Posterior cingulate gyrus (tissue), 11 donors: ENCODE measurements around the gene ADSS1.
A peak's percentile ranks its signal among the peaks of the same experiment; 100 is the strongest.

ENCODE experiments used
- DNase-seq, 10 donors: peaks; one replicate each; pipeline versions ENCODE4 v3.0.0 to v3.0.0-alpha.2; 2020 to 2021; ENCODE audit warnings: mixed read lengths in 3 of 10
- intact Hi-C: fragments of 100-400 bp; cut with DNase I; formaldehyde crosslinking; loops from one replicate; pipeline ENCODE4 v1.15.1; 2023

The ADSS1 gene

DNA sequence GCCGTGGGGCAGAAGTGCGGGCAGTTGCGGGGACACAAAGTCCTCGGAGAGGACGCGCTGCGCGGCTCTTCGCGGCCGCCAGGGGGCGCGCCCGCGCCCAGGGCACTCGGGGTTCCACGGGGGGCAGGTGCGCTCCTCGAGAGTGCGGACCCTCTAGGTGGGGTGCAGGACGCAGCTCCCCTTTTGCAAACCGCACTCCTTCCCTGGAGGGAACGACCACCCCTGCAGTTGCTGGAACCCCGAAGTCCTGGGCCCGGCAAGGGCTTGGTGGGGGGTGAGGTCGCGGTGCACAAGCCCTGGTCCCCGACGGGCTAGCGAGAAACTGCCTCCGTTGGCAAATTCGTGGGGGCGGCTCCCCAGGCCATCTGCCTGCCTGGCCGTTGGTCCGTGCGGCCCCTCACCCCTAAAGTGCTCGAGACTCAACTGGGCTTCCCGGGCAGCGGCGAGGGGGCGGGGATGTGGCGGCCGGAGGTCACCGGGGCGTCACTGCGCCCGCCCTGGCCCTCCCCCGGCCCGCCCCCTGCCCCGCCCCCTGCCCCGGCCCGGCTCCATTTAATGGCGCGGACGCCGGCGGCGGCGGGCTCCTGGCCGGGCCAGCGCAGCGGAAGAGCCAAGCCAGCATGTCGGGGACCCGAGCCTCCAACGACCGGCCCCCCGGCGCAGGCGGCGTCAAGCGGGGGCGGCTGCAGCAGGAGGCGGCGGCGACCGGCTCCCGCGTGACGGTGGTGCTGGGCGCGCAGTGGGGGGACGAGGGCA lies at the start of gene ADSS1:
ADSS1 (plus strand) TSS at position 579 of the 756 bp plus-strand sequence; CDS start at position 621, 42 bp downstream.
- intact Hi-C loops: no loop called here
- peak in 6 of 10 donors; percentile 33 to 94 (median 48) for DNase-seq

DNA sequence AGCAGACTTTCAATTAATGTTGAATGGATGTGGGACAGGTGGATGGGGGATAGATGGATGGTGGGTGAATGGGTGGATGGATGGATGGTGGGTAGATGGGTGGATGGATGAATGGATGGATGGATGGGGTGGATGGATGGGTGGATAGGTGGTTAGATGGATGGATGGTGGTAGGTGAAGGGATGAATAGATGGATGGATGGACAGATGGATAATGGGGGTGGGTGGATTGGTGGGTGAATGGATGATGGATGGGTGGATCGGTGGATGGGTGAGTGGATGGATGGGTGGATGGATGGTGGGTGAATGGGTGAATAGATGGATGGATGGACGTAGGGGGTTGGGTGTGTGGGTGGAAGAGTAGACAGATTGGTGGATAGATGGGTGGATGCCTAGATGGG lies 48.6 kb upstream of the ADSS1 start:
- no peak for DNase-seq
- intact Hi-C loops: no loop called here

DNA sequence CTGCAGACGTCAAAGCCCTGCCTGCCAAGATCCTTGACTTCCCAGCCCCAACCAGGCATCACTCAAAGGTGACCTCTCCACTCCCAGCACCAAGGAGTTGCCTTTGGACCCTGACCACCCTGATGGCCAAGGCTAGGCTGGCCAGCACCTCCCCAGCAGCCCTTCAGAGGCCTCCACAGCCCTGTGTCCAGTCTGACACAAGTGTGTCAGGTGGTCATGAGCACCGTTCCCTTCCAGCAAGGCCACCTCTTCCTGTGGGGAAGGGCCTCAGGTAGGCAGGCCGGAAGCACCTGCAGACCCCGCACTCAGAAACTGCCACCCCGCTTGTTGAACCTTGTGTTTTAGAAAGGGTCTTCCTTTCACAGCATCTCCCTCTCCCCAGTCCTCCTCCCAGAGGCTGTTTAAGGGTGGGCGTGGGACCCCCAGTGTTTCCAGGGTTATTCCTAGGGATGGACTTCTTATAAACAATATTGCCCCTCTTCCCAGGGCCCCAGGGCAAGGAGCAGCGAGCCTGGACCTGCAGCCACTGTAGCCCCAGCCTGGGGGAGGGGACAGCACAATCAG lies 47.8 kb upstream of the ADSS1 start:
- intact Hi-C loops: no loop called here

DNA sequence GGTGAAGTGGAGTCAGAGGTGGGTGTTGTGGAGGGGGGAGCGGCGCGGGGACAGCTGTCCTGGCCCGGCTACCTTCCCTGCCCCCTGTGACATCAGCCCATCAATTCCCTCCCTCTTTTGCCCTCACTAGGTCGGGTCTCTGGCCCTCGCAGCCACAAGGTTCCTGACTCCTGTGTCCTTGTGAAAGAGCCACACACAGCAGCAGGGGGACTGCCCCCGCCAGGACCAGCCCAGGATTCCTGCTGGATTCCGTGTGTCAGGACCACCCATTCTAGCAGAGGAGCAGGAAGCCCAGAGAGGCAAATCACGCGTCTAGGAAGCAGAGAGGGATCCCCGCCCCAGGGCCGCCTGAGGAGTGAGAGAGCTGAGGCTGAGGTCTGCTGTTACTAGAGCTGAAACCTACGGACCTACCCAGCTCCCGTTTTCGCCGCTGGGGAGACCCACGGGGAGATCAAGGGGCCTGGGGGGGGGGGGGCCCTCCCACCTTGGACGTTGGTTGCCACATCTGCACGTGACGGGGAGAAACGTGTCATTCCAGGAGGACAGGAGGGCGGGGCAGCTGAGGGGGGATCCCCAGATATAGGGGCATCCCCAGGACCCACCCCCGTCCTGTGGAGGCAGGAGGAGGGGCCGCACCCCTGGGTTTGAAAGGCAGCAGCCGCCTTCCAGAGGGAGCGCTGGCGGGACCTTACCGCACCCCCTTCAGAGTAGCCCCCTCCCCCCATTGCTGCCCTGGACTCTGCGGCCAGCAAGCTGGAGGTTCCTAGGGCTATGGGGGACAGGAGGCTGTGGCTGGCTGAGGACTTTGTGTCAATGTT lies 47.1 kb upstream of the ADSS1 start:
- intact Hi-C loops: no loop called here
- peak in 2 of 10 donors; percentile 67 to 81 for DNase-seq

More for the DNA sequence above, 47.8 kb upstream of the ADSS1 start:
- DNase-seq: peak in 1 of 10 donors; percentile 63

DNA sequence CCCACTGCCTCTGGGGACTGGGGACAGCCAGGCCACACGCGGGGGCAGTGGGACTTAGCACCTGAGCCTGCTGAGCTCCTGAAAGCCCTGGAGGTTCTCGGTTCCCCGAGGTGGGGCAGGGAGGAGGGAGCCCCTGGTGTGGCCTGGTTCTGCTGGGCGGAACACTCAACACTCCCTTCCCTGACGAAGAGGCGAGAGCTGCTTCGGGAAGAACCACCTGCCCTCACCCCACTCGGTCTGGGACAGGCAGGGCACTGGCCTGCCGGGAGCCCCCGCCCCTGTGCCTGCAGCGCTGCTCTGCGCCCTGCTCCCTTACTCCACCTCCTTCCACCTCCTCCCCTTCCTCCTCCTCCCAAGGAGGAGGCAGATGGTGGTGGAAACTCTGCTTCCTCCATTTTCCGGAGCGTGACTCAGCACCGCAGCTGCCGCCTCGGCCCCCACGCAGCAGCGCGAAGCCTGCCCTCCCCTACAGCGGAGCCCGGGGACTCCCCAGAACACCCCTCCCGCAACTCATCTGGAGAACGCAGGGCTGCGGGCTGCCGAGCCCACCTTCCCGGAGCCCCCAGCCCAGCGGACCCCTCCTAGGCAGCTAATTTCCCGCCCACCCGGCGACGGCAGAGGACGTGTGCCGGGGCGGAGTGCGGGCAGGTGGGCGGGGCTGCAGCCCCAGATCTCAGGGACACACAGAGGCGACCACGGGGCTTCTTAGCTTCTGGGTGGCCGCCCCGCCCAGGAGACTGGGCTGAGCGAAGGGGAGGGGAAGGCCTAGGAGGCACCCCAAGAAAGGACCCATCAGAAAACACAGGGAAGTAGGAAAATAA lies 46.3 kb upstream of the ADSS1 start:
- DNase-seq: peak in 9 of 10 donors; percentile 62 to 95 (median 69)
- intact Hi-C loops: no loop called here

DNA sequence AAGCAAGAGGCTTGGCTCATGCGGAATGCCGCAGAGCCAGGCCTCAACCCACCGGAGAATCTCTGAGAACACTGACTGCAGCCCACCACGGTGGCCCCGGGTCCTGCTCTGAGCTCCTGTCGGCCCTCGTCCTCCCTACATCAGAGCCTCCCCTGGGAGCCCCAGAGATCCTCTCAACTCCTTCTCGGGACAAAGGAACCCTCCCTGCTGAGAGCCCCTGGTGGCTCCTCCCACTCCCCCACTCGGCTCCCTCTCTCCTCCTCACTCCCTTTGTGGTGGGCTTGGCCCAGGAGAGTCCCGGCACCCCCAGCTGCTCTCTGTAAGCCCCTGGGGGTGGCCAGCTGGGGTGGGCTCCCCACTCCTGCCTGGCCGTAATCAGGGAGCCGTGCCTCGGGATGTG lies 45.7 kb upstream of the ADSS1 start:
- intact Hi-C loops: no loop called here
- peak in 2 of 10 donors; percentile 30 to 66 for DNase-seq

DNA sequence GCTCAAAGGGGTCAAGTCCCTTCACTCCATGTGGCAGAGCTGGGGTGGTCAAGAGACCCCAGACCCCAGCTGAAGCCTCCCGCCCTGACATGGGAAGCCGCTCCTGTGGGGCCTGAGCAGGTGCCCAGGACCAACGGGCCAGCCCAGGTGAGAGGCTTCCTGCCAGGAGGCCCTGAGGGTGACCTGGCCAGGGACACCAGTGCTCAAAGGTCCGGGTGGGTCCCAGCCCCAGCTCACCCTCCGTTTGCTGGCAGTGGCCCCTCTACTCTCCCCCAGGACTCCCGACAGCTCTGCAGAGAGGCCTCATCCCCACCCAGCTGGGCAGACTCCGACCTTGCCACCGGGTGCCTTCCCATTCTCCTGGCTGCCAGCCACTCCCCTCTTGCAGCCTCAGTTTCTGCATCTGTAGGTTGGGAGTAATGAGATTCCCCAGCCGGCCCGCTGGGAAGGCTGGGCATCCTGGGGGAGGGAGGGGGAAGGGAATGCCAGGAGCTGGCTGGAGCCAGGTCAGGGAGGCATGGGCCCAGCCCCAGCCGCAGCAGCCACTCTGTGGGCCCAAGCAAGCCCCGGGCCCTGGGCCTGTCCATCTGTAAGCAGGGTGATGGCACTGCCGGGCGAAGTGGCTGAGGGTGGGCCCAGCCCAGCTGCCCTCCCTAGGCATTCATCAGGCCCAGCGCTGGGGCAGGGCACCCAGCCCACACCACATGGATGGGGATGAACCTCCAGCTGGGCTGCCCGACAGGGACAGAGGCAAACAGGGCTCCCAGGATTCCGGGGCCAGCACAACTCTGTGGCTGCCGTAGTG lies 44.9 kb upstream of the ADSS1 start:
- intact Hi-C loops: no loop called here
- peak in 8 of 10 donors; percentile 39 to 96 (median 71) for DNase-seq

DNA sequence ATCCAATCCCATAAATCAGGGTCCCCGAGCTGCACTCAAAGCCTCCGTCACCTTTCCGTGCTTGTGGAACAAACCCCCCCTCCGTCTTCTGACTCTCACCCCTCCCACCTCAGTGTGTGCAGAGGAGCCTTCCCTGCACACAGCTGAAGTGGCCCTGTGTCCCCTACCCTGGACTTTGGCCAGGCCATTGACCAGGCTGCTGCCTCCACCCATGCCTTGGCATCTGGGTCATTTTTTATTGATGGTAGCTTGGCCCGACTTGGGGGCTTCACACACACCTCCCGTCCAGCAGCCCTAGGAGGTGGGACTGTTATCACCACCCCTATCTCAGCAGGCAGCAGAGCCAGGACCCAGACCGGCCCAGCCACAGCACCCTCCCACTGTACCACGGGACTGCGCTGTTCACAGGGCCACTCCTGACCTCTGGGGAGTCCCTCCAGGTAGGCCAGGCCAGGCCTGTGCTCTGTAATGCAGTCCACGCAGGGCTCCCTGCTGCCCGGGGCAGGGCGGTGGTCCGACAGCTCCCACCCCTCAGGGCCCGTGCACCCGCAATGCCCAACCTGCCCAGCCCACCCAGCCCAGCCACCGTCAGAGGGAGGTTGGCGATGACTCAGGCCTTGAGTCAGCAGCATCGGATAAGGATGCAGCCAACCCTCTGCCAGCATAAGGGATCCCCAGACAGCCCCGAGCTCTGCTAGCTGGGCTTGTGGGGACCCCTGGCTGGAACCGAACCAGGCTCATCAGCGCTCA lies 43.8 kb upstream of the ADSS1 start:
- intact Hi-C loops: no loop called here
- DNase-seq: peak in 6 of 10 donors; percentile 54 to 94 (median 82)

DNA sequence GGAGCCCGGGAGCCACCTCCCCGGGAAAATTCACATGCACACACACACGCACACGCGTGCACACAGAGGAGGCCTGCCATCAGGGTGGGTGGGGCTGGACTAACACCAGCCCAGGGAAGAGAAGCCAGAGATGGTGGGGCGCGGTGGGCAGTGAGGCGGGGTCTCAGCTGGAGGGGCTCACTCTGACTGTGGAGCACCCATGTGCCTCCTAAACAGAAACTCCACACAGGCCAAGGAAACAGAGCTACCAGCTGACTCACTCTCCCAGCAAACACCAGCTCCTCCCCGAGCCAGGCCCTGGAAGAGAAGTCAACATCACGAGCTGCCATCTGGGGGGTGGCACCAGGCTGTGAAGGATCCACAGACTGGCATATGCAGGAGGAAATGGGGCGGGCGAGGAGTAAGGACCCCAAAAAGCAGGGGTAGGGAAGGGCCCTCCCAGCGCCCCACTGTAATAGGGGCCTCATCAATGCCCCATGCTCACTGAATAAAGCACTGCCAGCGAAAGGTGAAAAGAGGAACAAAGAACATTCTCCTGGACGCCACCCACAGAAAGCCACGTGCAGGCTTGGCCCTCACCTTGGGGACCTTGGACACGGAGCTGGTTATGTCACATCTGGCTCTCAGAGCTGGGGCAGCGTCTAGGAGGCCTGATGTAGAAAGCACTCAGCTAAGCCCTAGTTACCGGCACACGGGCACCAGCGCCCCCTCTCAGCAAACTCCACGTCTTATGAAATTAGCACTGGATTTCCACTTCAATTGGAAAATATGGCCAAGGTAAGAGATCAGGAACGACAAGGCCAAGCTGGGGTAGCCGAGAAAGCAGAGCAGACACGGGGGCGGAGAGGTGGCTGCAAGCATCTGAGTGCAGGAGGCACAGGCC lies 43.0 kb upstream of the ADSS1 start:
- peak; percentile 76 to 97 (median 86) for DNase-seq
- intact Hi-C loops: loop anchor here (1.0 kb wide), 1 partner anchor 16 kb away; no protein-coding TSS in a partner anchor

DNA sequence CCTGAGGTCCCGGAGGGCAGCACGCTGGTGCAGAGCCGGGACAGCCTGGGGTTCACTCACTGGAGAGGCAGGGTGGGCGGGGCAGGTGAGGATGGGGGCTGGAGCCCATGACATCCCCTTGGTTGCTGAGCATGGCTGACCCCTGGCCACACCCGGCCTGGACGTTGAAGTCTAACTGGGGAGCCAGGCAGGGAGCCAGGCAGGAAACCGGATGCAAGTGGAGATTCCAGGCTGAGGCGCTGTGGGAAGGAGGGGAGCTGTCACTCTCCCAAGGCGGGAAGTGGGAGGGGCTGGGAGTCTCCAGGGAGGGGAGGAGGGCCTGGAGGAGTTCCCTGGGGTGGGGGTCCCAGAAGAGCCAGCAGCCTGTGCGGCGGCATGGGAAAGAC lies 42.3 kb upstream of the ADSS1 start:
- peak; percentile 72 to 97 (median 81) for DNase-seq

DNA sequence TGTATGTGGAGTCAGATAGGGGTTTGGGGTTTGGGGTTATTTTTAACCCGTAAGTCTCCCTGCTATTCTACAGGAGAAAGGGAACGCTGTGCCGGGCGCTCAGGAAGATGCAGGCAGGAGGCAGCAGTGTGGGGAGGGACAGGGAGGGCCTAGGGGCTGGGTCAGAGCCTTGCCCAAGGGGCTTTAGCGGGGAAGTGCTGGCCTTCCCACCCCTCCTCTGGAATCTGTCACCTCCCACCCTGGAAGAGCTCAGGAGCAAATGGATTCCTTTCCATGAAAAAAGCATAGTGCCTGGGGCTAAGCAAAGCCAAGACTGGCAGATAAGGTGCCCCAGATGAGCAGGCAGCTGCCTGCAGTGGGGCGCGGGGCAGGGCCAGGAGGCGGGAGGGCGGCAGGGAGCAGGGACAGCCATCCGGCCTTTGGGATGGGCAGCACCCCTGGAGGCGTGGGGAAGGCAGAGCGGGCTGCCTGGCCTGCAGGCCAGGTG lies 41.9 kb upstream of the ADSS1 start:
- intact Hi-C loops: no loop called here
- DNase-seq: peak in 4 of 10 donors; percentile 29 to 79 (median 72)

More for the DNA sequence above, 42.3 kb upstream of the ADSS1 start:
- intact Hi-C loops: loop anchor here (1.0 kb wide), 1 partner anchor 16 kb away; no protein-coding TSS in a partner anchor

DNA sequence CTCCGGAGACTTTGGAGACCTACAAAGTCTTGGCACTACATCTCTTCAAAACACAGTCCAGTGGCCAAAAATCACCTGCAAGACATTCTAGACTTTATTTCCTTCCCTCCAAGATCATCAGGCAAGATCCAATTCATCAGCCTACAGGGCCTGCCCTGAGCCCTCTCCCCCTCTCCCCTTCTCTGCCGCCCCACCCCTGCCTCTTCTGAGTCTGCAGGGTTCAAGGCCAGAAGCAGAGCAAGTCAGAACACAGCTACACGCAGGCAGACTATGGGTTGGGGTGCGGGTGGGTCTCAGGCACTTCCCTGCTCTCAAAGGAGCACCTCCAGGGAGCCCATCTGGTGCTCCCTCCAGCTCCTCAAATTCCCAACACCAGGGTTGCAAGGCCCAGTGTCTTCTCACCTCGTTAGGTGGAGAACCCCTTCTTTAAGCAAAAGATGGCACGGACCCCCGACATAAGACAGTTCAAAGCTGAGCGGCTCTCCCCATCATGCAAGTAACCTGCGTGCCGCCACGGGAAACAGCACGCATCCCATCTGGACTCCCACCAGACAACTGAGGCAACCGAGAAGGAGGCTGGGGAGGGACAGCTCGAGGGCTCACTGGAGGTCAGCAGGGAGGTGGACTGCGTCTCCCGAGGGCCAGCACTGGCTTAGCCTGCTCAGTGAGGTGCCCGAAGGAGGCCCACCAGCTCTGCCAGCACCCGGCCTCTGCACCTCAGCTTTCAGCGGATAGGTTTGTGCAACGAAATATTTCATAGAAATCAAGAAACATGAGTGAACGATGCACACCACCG lies 40.2 kb upstream of the ADSS1 start:
- intact Hi-C loops: no loop called here
- DNase-seq: peak in 2 of 10 donors; percentile 73 to 84

DNA sequence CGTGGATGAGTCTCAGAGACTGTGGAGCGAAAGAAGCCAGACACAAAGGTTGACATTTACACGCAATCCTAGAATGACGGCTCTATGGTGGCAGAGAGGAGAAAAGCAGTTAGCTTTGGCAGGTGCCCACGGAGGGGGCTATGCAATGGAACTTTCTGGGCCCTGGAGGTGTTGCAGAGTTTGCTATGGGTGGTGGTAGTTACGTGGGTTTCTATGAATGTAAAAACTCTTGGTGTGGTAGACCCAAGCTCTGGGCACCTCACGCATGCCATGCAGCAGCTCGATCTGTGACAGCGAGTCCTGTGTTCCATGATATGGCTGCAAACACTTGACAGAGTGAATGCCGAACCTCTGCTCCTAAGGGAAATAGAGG lies 39.6 kb upstream of the ADSS1 start:
- DNase-seq: peak in 1 of 10 donors; percentile 54
- intact Hi-C loops: no loop called here

DNA sequence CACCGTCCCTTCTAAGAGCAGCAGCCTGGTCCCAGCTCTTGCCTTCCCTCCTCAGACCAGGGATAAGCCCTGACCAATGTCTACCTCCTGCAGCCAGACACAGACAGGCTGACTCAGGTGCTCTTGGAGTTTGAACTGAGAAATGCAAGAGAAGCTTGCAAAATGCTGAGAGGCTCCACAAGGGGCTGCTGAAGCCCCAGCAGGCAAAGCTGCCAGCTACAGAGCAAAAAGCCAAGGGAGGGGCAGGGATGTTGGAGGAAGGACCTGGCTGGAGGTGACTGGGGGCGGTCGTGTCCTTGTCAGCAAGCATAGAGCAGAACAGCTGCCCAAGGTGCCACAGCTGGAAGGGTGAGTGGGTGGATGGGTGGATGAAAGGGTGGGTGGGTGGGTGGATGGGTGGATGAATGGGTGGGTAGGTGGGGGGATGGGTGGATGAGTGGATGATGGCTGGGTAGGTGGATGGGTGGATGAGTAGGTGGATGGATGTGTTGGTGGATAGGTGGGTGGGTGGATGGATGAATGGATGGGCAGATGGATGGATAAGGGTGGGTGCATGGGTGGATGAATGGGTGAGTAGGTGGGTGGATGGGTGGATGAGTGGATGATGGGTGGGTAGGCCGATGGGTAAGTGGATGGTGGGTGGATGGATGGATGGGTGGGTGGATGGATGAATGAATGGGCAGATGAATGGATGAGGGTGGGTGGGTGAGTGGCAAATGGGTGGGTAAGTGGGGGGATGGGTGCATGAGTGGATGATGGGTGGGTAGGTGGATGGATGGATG lies 38.6 kb upstream of the ADSS1 start:
- DNase-seq: peak in 2 of 10 donors; percentile 67 to 69
- intact Hi-C loops: no loop called here

DNA sequence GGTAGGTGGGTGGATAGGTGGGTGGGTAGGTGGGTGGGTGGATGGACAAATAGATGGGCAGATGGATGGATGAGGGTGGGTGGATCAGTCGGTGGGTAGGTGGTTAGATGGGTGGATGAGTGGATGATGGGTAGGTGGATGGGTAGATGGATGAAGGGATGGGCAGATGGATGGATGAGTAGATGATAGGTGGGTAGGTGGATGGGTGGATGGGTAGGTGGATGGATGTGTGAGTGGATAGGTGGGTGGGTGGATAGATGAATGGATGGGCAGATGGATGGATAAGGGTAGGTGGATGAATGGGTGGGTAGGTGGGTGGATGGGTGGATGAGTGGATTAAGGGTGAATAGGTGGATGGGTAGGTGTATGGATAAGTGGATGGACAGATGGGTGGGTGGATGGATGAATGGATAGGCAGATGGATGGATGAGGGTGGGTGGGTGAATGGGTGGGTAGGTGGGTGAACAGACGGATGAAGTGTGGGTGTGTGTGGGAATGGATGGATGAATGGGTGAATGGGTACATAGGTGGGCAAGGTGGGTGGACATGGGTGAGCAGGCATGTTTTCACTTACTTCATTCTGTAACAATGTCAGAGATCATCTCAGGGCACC lies 37.9 kb upstream of the ADSS1 start:
- peak in 1 of 10 donors; percentile 0 for DNase-seq
- intact Hi-C loops: no loop called here
